H1 (cell line): ENCODE results near the gene CERKL. TPM values are rescaled to one million over a fixed set of nuclear protein-coding genes. Genes with fewer than 3 reads are reported as not detected.

Experiments
- ATF2 ChIP-seq: IDR thresholded peaks from 2 replicates; pipeline ENCODE4 v1.6.1; 2012; ENCODE audit warnings: low read length, inconsistent platforms
- CTBP2 ChIP-seq: IDR thresholded peaks from 2 replicates; pipeline ENCODE4 v1.7.0; 2011; ENCODE audit warnings: borderline replicate concordance, mild to moderate bottlenecking, moderate library complexity, mixed read lengths, low read length; ENCODE audit not compliant: insufficient read depth, insufficient read length
- EGR1 ChIP-seq: IDR thresholded peaks from 2 replicates; pipeline ENCODE4 v1.6.1; 2011; ENCODE audit warnings: low read depth, low read length, borderline replicate concordance
- RXRA ChIP-seq: IDR thresholded peaks from 2 replicates; pipeline ENCODE4 v1.6.1; 2011; ENCODE audit warnings: low read depth, mild to moderate bottlenecking, low read length, moderate library complexity; ENCODE audit not compliant: insufficient read depth
- SIX5 ChIP-seq: IDR thresholded peaks from 2 replicates; pipeline ENCODE4 v1.6.1; 2011; ENCODE audit warnings: mild to moderate bottlenecking, low read depth, low read length
- SP4 ChIP-seq: IDR thresholded peaks from 2 replicates; pipeline ENCODE4 v1.6.1; 2012; ENCODE audit warnings: low read length, inconsistent platforms
- SUZ12 ChIP-seq: fragments of 200-600 bp; sonication (generic); IDR thresholded peaks from 2 replicates; pipeline ENCODE4 v1.6.1; 2012; ENCODE audit warnings: mild to moderate bottlenecking, inconsistent platforms, low read length, moderate library complexity, mixed read lengths
- TAF7 ChIP-seq: optimal IDR thresholded peaks from 2 replicates; pipeline ENCODE3; 2011; ENCODE audit warnings: low read depth, mild to moderate bottlenecking, inconsistent platforms, low read length, moderate library complexity, borderline replicate concordance
- polyA plus RNA-seq, 7 experiments: library from polyadenylated mRNA; depleted of rRNA in 3 of 7; stranded (reverse) in 5 of 7; unstranded in 2 of 7; fragments of >200 nt in 5 of 7; fragments of 200-250 nt in 2 of 7; gene quantifications; 1 replicate in 5 of 7; 2 replicates in 1 of 7; 4 replicates in 1 of 7; pipeline versions ENCODE4 v1.2.1 to v1.2.3, GENCODE V29; 2011 to 2013; ENCODE audit warnings: missing spikeins in 2 of 7, mixed read lengths in 2 of 7
- total RNA-seq: library from RNA; stranded (reverse); fragmentation: NEBNext Ultra II Directional; extraction: Animal tissue kit (Norgen Biotek cat#: 25700); gene quantifications from 2 replicates; pipeline ENCODE4 v1.2.1, GENCODE V29; 2021
- TF ChIP-seq, protein P1 (sequence below): fragments of 300-600 bp; sonication (generic); IDR thresholded peaks from 2 replicates; pipeline ENCODE4 v1.7.1; 2012; ENCODE audit warnings: low read length, moderate library complexity, mild to moderate bottlenecking, inconsistent platforms; ENCODE audit not compliant: insufficient replicate concordance

Gene CERKL
- total and polyA plus RNA-seq, 2 of the 8 experiments (the other 6 are each of a cell fraction or from before 2014, with no cell fraction given), result 0.05 TPM; not detected in 1

DNA sequence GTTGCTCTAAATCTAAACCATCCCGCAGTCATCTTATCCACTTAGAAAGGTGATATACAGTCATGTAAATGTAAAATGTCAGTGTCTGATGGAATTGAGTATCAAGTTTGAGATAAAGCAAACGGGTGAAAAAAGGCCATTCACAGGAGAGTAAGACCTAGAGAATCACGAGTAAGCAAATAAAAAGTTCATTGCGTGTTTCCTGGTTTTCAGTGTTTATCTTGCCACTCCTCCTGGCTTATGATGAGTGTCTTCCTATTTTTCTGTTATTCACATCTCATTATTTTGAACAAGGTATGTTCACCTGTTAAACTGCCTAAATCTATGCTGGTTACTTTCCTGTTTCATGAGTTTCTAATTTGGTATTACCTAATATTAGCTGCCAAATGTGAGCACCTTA, 130.9 kb downstream of the CERKL start (continued):
- TF ChIP-seq, protein P1, sequence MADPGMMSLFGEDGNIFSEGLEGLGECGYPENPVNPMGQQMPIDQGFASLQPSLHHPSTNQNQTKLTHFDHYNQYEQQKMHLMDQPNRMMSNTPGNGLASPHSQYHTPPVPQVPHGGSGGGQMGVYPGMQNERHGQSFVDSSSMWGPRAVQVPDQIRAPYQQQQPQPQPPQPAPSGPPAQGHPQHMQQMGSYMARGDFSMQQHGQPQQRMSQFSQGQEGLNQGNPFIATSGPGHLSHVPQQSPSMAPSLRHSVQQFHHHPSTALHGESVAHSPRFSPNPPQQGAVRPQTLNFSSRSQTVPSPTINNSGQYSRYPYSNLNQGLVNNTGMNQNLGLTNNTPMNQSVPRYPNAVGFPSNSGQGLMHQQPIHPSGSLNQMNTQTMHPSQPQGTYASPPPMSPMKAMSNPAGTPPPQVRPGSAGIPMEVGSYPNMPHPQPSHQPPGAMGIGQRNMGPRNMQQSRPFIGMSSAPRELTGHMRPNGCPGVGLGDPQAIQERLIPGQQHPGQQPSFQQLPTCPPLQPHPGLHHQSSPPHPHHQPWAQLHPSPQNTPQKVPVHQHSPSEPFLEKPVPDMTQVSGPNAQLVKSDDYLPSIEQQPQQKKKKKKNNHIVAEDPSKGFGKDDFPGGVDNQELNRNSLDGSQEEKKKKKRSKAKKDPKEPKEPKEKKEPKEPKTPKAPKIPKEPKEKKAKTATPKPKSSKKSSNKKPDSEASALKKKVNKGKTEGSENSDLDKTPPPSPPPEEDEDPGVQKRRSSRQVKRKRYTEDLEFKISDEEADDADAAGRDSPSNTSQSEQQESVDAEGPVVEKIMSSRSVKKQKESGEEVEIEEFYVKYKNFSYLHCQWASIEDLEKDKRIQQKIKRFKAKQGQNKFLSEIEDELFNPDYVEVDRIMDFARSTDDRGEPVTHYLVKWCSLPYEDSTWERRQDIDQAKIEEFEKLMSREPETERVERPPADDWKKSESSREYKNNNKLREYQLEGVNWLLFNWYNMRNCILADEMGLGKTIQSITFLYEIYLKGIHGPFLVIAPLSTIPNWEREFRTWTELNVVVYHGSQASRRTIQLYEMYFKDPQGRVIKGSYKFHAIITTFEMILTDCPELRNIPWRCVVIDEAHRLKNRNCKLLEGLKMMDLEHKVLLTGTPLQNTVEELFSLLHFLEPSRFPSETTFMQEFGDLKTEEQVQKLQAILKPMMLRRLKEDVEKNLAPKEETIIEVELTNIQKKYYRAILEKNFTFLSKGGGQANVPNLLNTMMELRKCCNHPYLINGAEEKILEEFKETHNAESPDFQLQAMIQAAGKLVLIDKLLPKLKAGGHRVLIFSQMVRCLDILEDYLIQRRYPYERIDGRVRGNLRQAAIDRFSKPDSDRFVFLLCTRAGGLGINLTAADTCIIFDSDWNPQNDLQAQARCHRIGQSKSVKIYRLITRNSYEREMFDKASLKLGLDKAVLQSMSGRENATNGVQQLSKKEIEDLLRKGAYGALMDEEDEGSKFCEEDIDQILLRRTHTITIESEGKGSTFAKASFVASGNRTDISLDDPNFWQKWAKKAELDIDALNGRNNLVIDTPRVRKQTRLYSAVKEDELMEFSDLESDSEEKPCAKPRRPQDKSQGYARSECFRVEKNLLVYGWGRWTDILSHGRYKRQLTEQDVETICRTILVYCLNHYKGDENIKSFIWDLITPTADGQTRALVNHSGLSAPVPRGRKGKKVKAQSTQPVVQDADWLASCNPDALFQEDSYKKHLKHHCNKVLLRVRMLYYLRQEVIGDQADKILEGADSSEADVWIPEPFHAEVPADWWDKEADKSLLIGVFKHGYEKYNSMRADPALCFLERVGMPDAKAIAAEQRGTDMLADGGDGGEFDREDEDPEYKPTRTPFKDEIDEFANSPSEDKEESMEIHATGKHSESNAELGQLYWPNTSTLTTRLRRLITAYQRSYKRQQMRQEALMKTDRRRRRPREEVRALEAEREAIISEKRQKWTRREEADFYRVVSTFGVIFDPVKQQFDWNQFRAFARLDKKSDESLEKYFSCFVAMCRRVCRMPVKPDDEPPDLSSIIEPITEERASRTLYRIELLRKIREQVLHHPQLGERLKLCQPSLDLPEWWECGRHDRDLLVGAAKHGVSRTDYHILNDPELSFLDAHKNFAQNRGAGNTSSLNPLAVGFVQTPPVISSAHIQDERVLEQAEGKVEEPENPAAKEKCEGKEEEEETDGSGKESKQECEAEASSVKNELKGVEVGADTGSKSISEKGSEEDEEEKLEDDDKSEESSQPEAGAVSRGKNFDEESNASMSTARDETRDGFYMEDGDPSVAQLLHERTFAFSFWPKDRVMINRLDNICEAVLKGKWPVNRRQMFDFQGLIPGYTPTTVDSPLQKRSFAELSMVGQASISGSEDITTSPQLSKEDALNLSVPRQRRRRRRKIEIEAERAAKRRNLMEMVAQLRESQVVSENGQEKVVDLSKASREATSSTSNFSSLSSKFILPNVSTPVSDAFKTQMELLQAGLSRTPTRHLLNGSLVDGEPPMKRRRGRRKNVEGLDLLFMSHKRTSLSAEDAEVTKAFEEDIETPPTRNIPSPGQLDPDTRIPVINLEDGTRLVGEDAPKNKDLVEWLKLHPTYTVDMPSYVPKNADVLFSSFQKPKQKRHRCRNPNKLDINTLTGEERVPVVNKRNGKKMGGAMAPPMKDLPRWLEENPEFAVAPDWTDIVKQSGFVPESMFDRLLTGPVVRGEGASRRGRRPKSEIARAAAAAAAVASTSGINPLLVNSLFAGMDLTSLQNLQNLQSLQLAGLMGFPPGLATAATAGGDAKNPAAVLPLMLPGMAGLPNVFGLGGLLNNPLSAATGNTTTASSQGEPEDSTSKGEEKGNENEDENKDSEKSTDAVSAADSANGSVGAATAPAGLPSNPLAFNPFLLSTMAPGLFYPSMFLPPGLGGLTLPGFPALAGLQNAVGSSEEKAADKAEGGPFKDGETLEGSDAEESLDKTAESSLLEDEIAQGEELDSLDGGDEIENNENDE, result no peak
- TF ChIP-seq EGR1, result no peak
- no peak for TF ChIP-seq TAF7
- TF ChIP-seq RXRA, result no peak
- no peak for TF ChIP-seq SIX5
- TF ChIP-seq CTBP2, result no peak
- TF ChIP-seq ATF2, result no peak
- no peak for TF ChIP-seq SP4
- no peak for TF ChIP-seq SUZ12
